SKM-1 treated with dmso at 0.1 percent for 144 hours (cell line): ENCODE results near the gene ZCCHC9.
"Not testable (repeated sequence)": the region's sequence is repeated elsewhere in the genome, so short reads cannot be mapped to it uniquely, and the experiment has no call there.

Experiments
- DNase-seq: peaks from one replicate; lab custom pipeline; 2025; ENCODE audit not compliant: unreplicated experiment; lab: John Stamatoyannopoulos, UW

ZCCHC9 gene

DNA sequence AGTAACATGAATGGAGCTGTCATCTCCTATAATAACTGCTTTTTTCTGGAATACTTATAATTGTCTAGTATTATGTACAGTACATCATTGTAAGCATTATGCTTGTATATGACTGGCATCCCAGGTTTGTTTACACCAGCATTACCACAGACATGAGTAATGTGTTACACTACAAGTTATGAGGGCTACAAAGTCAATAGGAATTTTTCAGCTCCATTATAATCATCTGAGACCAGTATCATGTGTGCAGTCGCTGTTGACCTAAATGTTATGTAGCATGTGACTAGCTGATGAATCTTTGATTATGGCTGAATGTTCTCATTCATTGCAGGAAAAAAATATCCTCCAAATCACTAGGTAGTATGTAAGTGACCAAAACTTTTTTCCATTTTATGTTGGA is 2.2 kb downstream of the ZCCHC9 start:
- no peak for DNase-seq

DNA sequence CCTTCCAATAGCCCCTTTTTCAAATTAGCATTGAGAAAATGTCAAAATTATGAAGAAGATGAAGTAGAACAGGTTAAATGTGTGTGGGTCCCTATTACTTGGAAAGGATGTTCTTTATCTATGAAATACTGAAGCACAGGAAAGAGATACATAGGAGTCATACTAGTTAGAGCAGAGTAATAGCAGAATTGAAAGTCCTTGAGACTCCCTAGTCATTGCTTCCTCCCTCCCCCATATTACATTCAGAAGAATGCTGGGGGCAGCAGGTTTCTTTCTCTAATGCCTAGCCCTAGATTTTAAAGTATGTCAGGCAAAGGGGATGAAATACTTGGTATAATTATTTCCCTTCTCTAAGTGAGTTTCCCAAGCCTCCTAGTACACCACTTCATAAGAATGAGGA is 4.4 kb downstream of the ZCCHC9 start:
- no peak for DNase-seq

DNA sequence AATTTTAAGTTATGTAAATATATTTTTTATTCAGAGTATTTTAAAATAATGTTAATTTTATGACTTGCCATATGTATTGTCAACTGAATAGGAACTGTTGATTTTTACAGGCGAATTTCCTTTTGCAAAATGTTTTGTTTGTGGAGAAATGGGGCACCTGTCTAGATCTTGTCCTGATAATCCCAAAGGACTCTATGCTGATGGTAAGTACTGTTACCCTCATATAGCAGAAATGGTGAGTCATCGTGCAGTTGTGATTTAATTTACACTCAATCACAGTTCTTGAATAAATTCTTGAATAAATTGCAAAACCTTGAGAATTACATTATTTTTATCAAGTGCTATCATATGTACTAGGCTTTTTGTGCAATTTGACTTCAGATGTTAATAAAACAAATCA is 7.4 kb downstream of the ZCCHC9 start:
- no peak for DNase-seq

DNA sequence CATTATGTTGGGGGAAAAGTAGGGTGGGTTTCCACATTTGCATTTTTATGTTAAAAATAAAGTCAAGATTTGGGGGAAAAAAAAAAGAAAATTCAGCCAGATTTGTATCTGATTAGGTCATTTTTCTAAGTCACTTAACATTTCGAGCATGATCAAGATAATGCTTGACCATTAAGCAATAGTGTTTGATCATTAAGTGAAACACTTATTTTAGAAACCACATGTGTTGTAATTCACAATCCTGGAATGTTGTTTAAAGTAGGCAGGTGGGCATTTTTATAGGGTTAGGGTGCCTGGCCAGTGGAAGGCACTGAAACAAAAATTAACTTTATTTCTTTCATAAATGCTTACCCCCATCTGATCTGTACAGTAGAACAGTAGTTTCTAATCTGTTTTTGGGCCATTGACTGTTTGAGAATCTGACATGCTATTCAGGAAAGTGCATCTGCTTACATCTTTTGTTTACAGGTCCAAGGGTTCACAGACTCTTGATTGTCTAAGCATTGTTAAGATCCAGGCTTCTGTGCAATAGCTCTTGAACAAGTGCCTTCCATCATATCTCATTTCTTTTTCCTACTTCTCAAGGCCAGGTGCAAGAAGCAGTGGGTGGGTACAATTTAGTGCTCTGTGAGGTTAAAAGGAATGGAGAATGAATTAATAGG is 9.1 kb downstream of the ZCCHC9 start:
- no peak for DNase-seq

GRCh38 chr5:81313278-81313677 is 11.9 kb downstream of the ZCCHC9 start:
- DNase-seq = no peak

DNA sequence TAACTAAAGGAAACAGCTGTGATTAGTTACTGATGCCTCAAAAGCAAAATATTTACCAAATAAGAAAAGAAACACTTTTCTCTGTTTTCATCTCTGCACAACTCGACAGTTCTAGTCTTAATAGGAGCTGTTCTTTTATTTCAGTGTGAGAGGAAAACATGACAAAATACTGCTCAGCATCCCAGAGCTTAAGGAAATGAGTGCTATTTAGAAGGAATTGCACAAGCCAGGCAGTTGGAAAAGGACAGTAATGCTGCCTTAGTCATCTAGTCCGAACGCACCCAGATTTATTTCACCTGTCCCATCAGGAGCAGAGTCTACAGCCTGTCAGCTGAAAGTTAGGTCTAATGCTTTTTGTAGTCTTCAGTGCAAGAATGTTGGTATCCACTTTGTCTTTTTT is 12.3 kb downstream of the ZCCHC9 start:
- DNase-seq = no peak

GRCh38 chr5:81314581-81314980 is 13.2 kb downstream of the ZCCHC9 start:
- no peak for DNase-seq

- no peak for DNase-seq
These were observed 13.9 kb downstream of the ZCCHC9 start for GRCh38 chr5:81315336-81315735.

GRCh38 chr5:81315830-81316229 is 14.4 kb downstream of the ZCCHC9 start:
- no peak for DNase-seq

GRCh38 chr5:81316571-81316970 is 15.2 kb downstream of the ZCCHC9 start:
- no peak for DNase-seq

GRCh38 chr5:81317536-81317935 is 16.1 kb downstream of the ZCCHC9 start:
- DNase-seq = no peak

DNA sequence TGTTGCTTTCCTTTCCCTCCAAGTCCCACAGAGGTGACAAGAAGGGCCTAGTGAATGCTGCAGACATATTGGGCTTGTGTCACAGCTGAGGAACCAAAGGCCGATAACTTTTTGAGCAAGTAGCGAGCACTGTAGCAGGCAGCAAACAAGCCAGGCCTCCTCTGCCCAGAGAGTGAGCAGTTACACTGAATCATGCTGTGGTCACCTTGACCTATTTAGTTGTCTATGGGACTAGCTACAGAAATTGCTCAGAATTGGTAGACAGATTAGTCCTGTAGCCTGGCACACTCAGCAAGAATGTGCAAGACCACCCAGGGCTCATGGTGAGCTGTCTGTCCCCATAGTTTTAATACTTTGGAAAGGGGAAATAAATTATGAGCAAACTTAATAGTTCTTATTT is 25.2 kb downstream of the ZCCHC9 start:
- no peak for DNase-seq

- no peak for DNase-seq
These were observed 33.1 kb downstream of the ZCCHC9 start for GRCh38 chr5:81334304-81335061.

DNA sequence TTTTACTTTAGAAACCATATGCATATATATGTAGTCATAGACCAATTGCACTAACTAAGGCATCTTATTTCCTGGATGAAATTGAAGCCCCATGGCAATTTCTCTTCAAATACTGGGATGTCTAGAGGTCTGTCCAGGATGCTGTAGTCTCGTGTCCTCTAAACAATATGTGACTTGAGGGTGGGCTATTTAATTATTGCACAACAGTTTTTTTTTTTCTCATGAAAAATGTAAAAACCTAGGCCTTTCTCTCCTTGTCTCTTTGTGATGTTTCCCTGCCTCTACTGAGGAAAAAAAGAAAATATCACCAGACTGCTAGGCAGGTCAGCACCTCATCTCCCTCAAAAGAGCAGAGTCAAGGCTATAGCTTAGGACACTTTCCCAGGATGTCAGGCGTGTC is 34.6 kb downstream of the ZCCHC9 start:
- no peak for DNase-seq

DNA sequence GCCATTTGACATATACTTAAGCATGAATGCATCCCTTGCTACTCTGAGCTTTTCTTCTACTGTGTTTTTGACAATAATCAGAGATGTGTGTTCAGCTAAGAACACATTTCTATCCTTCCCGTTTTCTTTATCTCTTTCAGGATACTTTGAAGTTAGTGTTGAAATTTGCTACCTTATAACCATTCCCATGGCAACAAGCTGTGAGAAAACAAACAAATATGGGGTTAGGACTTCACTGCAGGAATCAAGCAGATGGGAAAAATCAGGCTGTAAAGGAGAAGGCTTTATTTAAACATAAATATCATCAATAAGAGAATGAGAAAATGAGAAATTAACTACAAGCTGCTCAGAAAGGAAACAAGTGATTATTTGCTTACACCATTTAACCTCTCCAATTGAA is 35.2 kb downstream of the ZCCHC9 start:
- DNase-seq = no peak

- no peak for DNase-seq
These were observed 36.4 kb downstream of the ZCCHC9 start for GRCh38 chr5:81337803-81338202.

DNA sequence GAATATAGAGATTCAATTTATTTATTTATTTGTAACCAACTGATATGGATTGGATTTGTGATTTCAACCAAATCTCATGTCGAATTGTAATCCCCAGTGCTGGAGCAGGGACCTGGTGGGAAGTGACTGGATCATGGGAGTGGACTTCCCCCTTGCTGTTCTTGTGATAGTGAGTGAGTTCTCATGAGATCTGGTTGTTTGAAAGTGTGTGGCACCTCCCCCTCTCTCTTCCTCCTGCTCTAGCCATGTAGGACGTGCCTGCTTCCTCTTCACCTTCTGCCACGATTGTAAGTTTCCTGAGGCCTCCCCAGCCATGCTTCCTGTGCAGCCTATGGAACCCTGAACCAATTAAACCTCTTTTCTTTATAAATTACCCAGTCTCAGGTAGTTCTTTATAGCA is 36.8 kb downstream of the ZCCHC9 start:
- DNase-seq = not testable (repeated sequence)

- DNase-seq = no peak
These were observed 43.3 kb downstream of the ZCCHC9 start for GRCh38 chr5:81344736-81345135.

- DNase-seq = no peak
These were observed 44.1 kb downstream of the ZCCHC9 start for GRCh38 chr5:81345411-81346003.

- DNase-seq = no peak
These were observed 47.8 kb downstream of the ZCCHC9 start for GRCh38 chr5:81349161-81349560.

DNA sequence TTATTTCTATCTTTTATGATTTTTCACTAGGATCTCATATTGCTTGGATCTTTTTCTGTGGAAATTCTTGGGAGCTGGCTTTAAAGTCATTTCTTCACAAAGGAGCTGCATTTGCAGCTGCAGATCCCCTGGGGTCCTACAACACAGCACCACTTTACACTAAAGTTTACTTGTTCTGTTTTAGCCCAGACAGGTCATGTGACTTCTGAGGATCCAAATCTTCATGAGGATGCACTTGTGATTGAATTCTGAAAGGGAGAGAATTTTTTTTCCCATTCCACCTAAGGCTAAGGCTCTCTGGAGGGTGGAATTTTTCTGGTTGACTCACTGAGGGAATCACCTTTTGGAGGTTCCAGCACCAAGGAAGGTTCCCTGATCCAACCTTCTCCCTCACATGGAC is 49.1 kb downstream of the ZCCHC9 start:
- DNase-seq = no peak

GRCh38 chr5:81353189-81353588 is 51.8 kb downstream of the ZCCHC9 start:
- no peak for DNase-seq
